Breast epithelium (tissue), 3 donors: ENCODE results near the gene PRKCE.

ENCODE experiments used
- CTCF ChIP-seq, 3 donors: fragments of 450-650 bp; IDR thresholded peaks; one replicate each; pipeline ENCODE4 v1.5.1; 2016 to 2017; ENCODE audit warnings: antibody characterized with exemption in 3 of 3, mild to moderate bottlenecking in 3 of 3, moderate library complexity in 3 of 3
- POLR2A ChIP-seq: fragments of 450-650 bp; IDR thresholded peaks from one replicate; pipeline ENCODE4 v1.6.1; 2016; ENCODE audit warnings: antibody characterized with exemption, mild to moderate bottlenecking, moderate library complexity

- TF ChIP-seq CTCF (IDR thresholded peaks at IDR 0.05) (no peak), POLR2A (no peak)
Measured at GRCh38 chr2:46101557-46102220, 450.2 kb downstream of the PRKCE start.
